HepG2 (cell line): Measurements from ENCODE around the gene FITM1. TPM values are rescaled to one million over a fixed set of nuclear protein-coding genes. Genes with fewer than 3 reads are reported as not detected.

Experiments
- microRNA-seq: library from miRNA; unstranded; fragments of <30 nt; microRNA quantifications from one replicate; pipeline ENCODE4, GENCODE V29; 2020
- polyA plus RNA-seq, 8 experiments: library from polyadenylated mRNA; depleted of rRNA in 3 of 8; stranded (reverse) in 7 of 8; unstranded in 1 of 8; fragments of >200 nt; fragmentation: Illumina TruSeq in 4 of 8; extraction: Trizol in 4 of 8; gene quantifications; 2 replicates each; pipeline versions ENCODE4 v1.2.1 to v1.2.3, GENCODE V29; 2011 to 2016; ENCODE audit warnings: low read depth in 4 of 8, missing spikeins in 1 of 8, mixed read lengths in 1 of 8; ENCODE audit not compliant: insufficient read depth in 1 of 8
- small RNA-seq, 3 experiments: library from RNA; depleted of rRNA; stranded (forward); fragments of <200 nt; gene quantifications; one replicate each; pipeline ENCODE3, GENCODE V24; 2012; ENCODE audit warnings: low read depth in 2 of 3, low replicate concordance in 1 of 3; ENCODE audit not compliant: insufficient read length in 3 of 3, insufficient read depth in 2 of 3
- total RNA-seq, 5 experiments: library from RNA; depleted of rRNA; stranded (reverse); fragments of >200 nt; fragmentation: Illumina TruSeq; extraction: Trizol; gene quantifications; 2 replicates each; pipeline ENCODE4 v1.2.3, GENCODE V29; 2016; ENCODE audit warnings: low read depth in 1 of 5

Gene FITM1
- total and polyA plus RNA-seq, 2 of the 13 experiments (the other 11 are each of a cell fraction or from before 2014, with no cell fraction given): 2.7 to 5.8 TPM

Small RNA genes lying within 50 kb of the gene (microRNA-seq; reads per million reads assigned to microRNA genes)
- gene MIR7703: not detected

Small RNA genes lying within 50 kb of the gene (small RNA-seq; reads per million reads assigned to genes)
- gene IPO4 (0 to 0.33 (median 0) reads per million in 3 experiments), gene IRF9 (0 reads per million in 3 experiments), gene RNA5SP383 (0 reads per million in 3 experiments)

Other genes starting within 250 kb of the FITM1 start
Only the 30 nearest of the 31 such genes appear.
- gene DHRS4, start 176.9 kb upstream of the FITM1 start, total RNA-seq (2016; rRNA removed; fragmentation: Illumina TruSeq; extraction: Trizol): 45.1 and 49.4 TPM in 2 replicates
- gene DHRS4, start 176.9 kb upstream of the FITM1 start, polyA plus RNA-seq (2011; rRNA removed): 23.9 and 25.0 TPM in 2 replicates
- 38.2 and 40.0 TPM in 2 replicates for gene DHRS4L2, start 141.7 kb upstream of the FITM1 start, total RNA-seq (2016; rRNA removed; fragmentation: Illumina TruSeq; extraction: Trizol)
- 24.7 and 24.8 TPM in 2 replicates for gene DHRS4L2, start 141.7 kb upstream of the FITM1 start, polyA plus RNA-seq (2011; rRNA removed)
- gene CARMIL3, start 78.7 kb upstream of the FITM1 start, total RNA-seq (2016; rRNA removed; fragmentation: Illumina TruSeq; extraction: Trizol): 0.13 and 0.27 TPM in 2 replicates
- 0.55 and 0.85 TPM in 2 replicates for gene CARMIL3, start 78.7 kb upstream of the FITM1 start, polyA plus RNA-seq (2011; rRNA removed)
- gene CPNE6, start 59.1 kb upstream of the FITM1 start, total RNA-seq (2016; rRNA removed; fragmentation: Illumina TruSeq; extraction: Trizol): not detected in 2 replicates
- 0.03 TPM in 1 of 2 replicates, not detected in the other for gene CPNE6, start 59.1 kb upstream of the FITM1 start, polyA plus RNA-seq (2011; rRNA removed)
- gene PCK2, start 36.3 kb upstream of the FITM1 start, total RNA-seq (2016; rRNA removed; fragmentation: Illumina TruSeq; extraction: Trizol): 118 and 129 TPM in 2 replicates
- 272 and 316 TPM in 2 replicates for gene PCK2, start 36.3 kb upstream of the FITM1 start, polyA plus RNA-seq (2011; rRNA removed)
- gene DCAF11, start 15.9 kb upstream of the FITM1 start, total RNA-seq (2016; rRNA removed; fragmentation: Illumina TruSeq; extraction: Trizol): 257 and 342 TPM in 2 replicates
- gene DCAF11, start 15.9 kb upstream of the FITM1 start, polyA plus RNA-seq (2011; rRNA removed): 150 and 176 TPM in 2 replicates
- 4.7 and 5.2 TPM in 2 replicates for gene NRL, start 15.7 kb upstream of the FITM1 start, total RNA-seq (2016; rRNA removed; fragmentation: Illumina TruSeq; extraction: Trizol)
- 2.5 and 3.4 TPM in 2 replicates for gene NRL, start 15.7 kb upstream of the FITM1 start, polyA plus RNA-seq (2011; rRNA removed)
- 608 and 713 TPM in 2 replicates for gene PSME1, start 5.5 kb downstream of the FITM1 start, total RNA-seq (2016; rRNA removed; fragmentation: Illumina TruSeq; extraction: Trizol)
- gene PSME1, start 5.5 kb downstream of the FITM1 start, polyA plus RNA-seq (2011; rRNA removed): 144 and 159 TPM in 2 replicates
- gene EMC9, start 10.9 kb downstream of the FITM1 start, total RNA-seq (2016; rRNA removed; fragmentation: Illumina TruSeq; extraction: Trizol): 71.2 and 78.7 TPM in 2 replicates
- 60.5 and 63.9 TPM in 2 replicates for gene EMC9, start 10.9 kb downstream of the FITM1 start, polyA plus RNA-seq (2011; rRNA removed)
- 716 and 834 TPM in 2 replicates for gene PSME2, start 16.0 kb downstream of the FITM1 start, total RNA-seq (2016; rRNA removed; fragmentation: Illumina TruSeq; extraction: Trizol)
- gene PSME2, start 16.0 kb downstream of the FITM1 start, polyA plus RNA-seq (2011; rRNA removed): 332 and 362 TPM in 2 replicates
- 65.9 and 86.8 TPM in 2 replicates for gene RNF31, start 16.8 kb downstream of the FITM1 start, total RNA-seq (2016; rRNA removed; fragmentation: Illumina TruSeq; extraction: Trizol)
- 48.2 and 59.0 TPM in 2 replicates for gene RNF31, start 16.8 kb downstream of the FITM1 start, polyA plus RNA-seq (2011; rRNA removed)
- gene IRF9, start 30.6 kb downstream of the FITM1 start, total RNA-seq (2016; rRNA removed; fragmentation: Illumina TruSeq; extraction: Trizol): 13.8 and 14.9 TPM in 2 replicates
- gene IRF9, start 30.6 kb downstream of the FITM1 start, polyA plus RNA-seq (2011; rRNA removed): 49.7 and 60.9 TPM in 2 replicates
- gene REC8, start 41.4 kb downstream of the FITM1 start, total RNA-seq (2016; rRNA removed; fragmentation: Illumina TruSeq; extraction: Trizol): 3.4 TPM in 1 of 2 replicates, not detected in the other
- gene REC8, start 41.4 kb downstream of the FITM1 start, polyA plus RNA-seq (2011; rRNA removed): 14.7 and 17.3 TPM in 2 replicates
- 149 and 179 TPM in 2 replicates for gene IPO4, start 58.2 kb downstream of the FITM1 start, total RNA-seq (2016; rRNA removed; fragmentation: Illumina TruSeq; extraction: Trizol)
- 37.4 and 39.0 TPM in 2 replicates for gene IPO4, start 58.2 kb downstream of the FITM1 start, polyA plus RNA-seq (2011; rRNA removed)
- 56.4 and 110 TPM in 2 replicates for gene TM9SF1, start 64.8 kb downstream of the FITM1 start, total RNA-seq (2016; rRNA removed; fragmentation: Illumina TruSeq; extraction: Trizol)
- gene TM9SF1, start 64.8 kb downstream of the FITM1 start, polyA plus RNA-seq (2011; rRNA removed): 83.2 and 85.1 TPM in 2 replicates
- gene TSSK4, start 75.0 kb downstream of the FITM1 start, total RNA-seq (2016; rRNA removed; fragmentation: Illumina TruSeq; extraction: Trizol): 0.44 TPM in 1 of 2 replicates, not detected in the other
- gene TSSK4, start 75.0 kb downstream of the FITM1 start, polyA plus RNA-seq (2011; rRNA removed): 0.08 and 0.14 TPM in 2 replicates
- 113 and 140 TPM in 2 replicates for gene CHMP4A, start 82.8 kb downstream of the FITM1 start, total RNA-seq (2016; rRNA removed; fragmentation: Illumina TruSeq; extraction: Trizol)
- 80.8 and 83.6 TPM in 2 replicates for gene CHMP4A, start 82.8 kb downstream of the FITM1 start, polyA plus RNA-seq (2011; rRNA removed)
- 48.7 and 66.0 TPM in 2 replicates for gene MDP1, start 85.4 kb downstream of the FITM1 start, total RNA-seq (2016; rRNA removed; fragmentation: Illumina TruSeq; extraction: Trizol)
- gene MDP1, start 85.4 kb downstream of the FITM1 start, polyA plus RNA-seq (2011; rRNA removed): 38.2 and 44.1 TPM in 2 replicates
- 713 and 818 TPM in 2 replicates for gene NEDD8, start 101.7 kb downstream of the FITM1 start, total RNA-seq (2016; rRNA removed; fragmentation: Illumina TruSeq; extraction: Trizol)
- gene NEDD8, start 101.7 kb downstream of the FITM1 start, polyA plus RNA-seq (2011; rRNA removed): 473 and 535 TPM in 2 replicates
- gene GMPR2, start 102.3 kb downstream of the FITM1 start, total RNA-seq (2016; rRNA removed; fragmentation: Illumina TruSeq; extraction: Trizol): 273 and 345 TPM in 2 replicates
- gene GMPR2, start 102.3 kb downstream of the FITM1 start, polyA plus RNA-seq (2011; rRNA removed): 185 and 210 TPM in 2 replicates
- 73.5 and 73.7 TPM in 2 replicates for gene TINF2, start 112.0 kb downstream of the FITM1 start, total RNA-seq (2016; rRNA removed; fragmentation: Illumina TruSeq; extraction: Trizol)
- gene TINF2, start 112.0 kb downstream of the FITM1 start, polyA plus RNA-seq (2011; rRNA removed): 52.0 and 59.8 TPM in 2 replicates
- gene TGM1, start 132.5 kb downstream of the FITM1 start, total RNA-seq (2016; rRNA removed; fragmentation: Illumina TruSeq; extraction: Trizol): 1.9 and 3.2 TPM in 2 replicates
- gene TGM1, start 132.5 kb downstream of the FITM1 start, polyA plus RNA-seq (2011; rRNA removed): 9.5 and 10.6 TPM in 2 replicates
- 31.2 and 57.9 TPM in 2 replicates for gene RABGGTA, start 140.9 kb downstream of the FITM1 start, total RNA-seq (2016; rRNA removed; fragmentation: Illumina TruSeq; extraction: Trizol)
- 90.8 and 111 TPM in 2 replicates for gene RABGGTA, start 140.9 kb downstream of the FITM1 start, polyA plus RNA-seq (2011; rRNA removed)
- 46.3 and 60.8 TPM in 2 replicates for gene DHRS1, start 169.1 kb downstream of the FITM1 start, total RNA-seq (2016; rRNA removed; fragmentation: Illumina TruSeq; extraction: Trizol)
- gene DHRS1, start 169.1 kb downstream of the FITM1 start, polyA plus RNA-seq (2011; rRNA removed): 49.8 and 52.2 TPM in 2 replicates
- 61.6 and 64.5 TPM in 2 replicates for gene NOP9, start 169.2 kb downstream of the FITM1 start, total RNA-seq (2016; rRNA removed; fragmentation: Illumina TruSeq; extraction: Trizol)
- 24.5 and 33.8 TPM in 2 replicates for gene NOP9, start 169.2 kb downstream of the FITM1 start, polyA plus RNA-seq (2011; rRNA removed)
- 22.4 and 35.8 TPM in 2 replicates for gene CIDEB, start 177.3 kb downstream of the FITM1 start, total RNA-seq (2016; rRNA removed; fragmentation: Illumina TruSeq; extraction: Trizol)
- gene CIDEB, start 177.3 kb downstream of the FITM1 start, polyA plus RNA-seq (2011; rRNA removed): 110 and 143 TPM in 2 replicates
- gene LTB4R2, start 179.5 kb downstream of the FITM1 start, total RNA-seq (2016; rRNA removed; fragmentation: Illumina TruSeq; extraction: Trizol): 1.4 and 6.9 TPM in 2 replicates
- 3.9 and 6.1 TPM in 2 replicates for gene LTB4R2, start 179.5 kb downstream of the FITM1 start, polyA plus RNA-seq (2011; rRNA removed)
- 1.00 and 3.2 TPM in 2 replicates for gene LTB4R, start 180.8 kb downstream of the FITM1 start, total RNA-seq (2016; rRNA removed; fragmentation: Illumina TruSeq; extraction: Trizol)
- gene LTB4R, start 180.8 kb downstream of the FITM1 start, polyA plus RNA-seq (2011; rRNA removed): 8.2 and 12.4 TPM in 2 replicates
- gene ADCY4, start 204.4 kb downstream of the FITM1 start, total RNA-seq (2016; rRNA removed; fragmentation: Illumina TruSeq; extraction: Trizol): not detected in 2 replicates
- 0.03 TPM in 1 of 2 replicates, not detected in the other for gene ADCY4, start 204.4 kb downstream of the FITM1 start, polyA plus RNA-seq (2011; rRNA removed)
- not detected in 2 replicates for gene RIPK3, start 209.3 kb downstream of the FITM1 start, total RNA-seq (2016; rRNA removed; fragmentation: Illumina TruSeq; extraction: Trizol)
- gene RIPK3, start 209.3 kb downstream of the FITM1 start, polyA plus RNA-seq (2011; rRNA removed): not detected in 2 replicates